GM12878 (cell line): ENCODE data around the gene NT5C3A.

ENCODE experiments used
- ATF2 ChIP-seq: IDR thresholded peaks from 2 replicates; pipeline ENCODE4 v1.6.1; 2012; ENCODE audit warnings: low read length, inconsistent platforms
- NFYB ChIP-seq: IDR thresholded peaks from 2 replicates; pipeline ENCODE4 v1.6.1; 2011; ENCODE audit warnings: low read depth, mild to moderate bottlenecking, low read length, improper control_type of control experiment, moderate library complexity; ENCODE audit not compliant: insufficient read depth
- POLR2A ChIP-seq: IDR thresholded peaks from 2 replicates; pipeline ENCODE4 v1.6.1; 2011; ENCODE audit warnings: low read depth, mild to moderate bottlenecking, low read length
- TARDBP ChIP-seq: IDR thresholded peaks from 2 replicates; pipeline ENCODE4 v1.6.1; 2016; ENCODE audit warnings: borderline replicate concordance

GRCh38 chr7:33040803-33041516 lies 21.6 kb downstream of the NT5C3A start:
- TF ChIP-seq ATF2 (0 out of 2 replicates have a peak, but pooled peaks have one; percentile 27), NFYB (no peak), TARDBP (no peak), POLR2A (peak; percentile 88)
